GM19238 (cell line): ENCODE data around the gene DHRS12.

Experiments
- DNase-seq: peaks from one replicate; pipeline ENCODE4 v3.0.0; 2011; ENCODE audit warnings: low spot score; ENCODE audit not compliant: insufficient read length

DHRS12 gene

GRCh38 chr13:51783428-51784094 lies 20.4 kb downstream of the DHRS12 start:
- no peak for DNase-seq

DNA sequence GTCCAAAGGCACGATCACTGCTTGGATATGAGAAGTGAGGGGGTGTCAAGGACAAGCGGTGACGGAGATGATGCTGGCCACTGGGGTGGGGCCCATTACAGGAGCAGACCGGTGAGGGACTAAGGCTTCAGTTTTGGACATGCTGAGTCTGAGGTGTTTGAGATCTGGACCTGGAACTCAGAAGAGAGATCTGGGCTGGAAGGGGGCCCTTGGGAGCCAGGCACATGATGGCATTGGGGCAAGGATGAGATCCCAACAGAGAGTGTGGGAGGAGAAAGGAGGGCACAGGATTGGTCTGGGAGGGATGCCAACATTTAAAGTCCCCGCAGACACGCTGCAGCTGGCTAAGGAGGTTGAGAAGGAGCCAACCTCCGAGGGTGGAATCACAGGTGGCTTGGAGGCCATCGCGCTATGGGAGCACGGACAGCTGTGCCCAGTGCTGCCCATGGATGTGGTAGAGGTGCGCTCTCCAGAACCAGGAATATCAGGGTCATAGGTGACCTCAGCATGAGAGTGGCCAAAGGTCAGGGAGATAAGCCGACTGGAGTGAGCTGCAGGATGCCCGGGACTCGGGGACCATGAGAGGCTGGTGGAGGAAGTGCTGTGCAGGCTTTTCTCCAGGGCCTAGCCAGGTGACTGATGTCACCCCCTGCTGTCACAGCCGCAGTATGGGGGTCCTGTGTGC lies 21.8 kb downstream of the DHRS12 start:
- DNase-seq, result no peak

DNA sequence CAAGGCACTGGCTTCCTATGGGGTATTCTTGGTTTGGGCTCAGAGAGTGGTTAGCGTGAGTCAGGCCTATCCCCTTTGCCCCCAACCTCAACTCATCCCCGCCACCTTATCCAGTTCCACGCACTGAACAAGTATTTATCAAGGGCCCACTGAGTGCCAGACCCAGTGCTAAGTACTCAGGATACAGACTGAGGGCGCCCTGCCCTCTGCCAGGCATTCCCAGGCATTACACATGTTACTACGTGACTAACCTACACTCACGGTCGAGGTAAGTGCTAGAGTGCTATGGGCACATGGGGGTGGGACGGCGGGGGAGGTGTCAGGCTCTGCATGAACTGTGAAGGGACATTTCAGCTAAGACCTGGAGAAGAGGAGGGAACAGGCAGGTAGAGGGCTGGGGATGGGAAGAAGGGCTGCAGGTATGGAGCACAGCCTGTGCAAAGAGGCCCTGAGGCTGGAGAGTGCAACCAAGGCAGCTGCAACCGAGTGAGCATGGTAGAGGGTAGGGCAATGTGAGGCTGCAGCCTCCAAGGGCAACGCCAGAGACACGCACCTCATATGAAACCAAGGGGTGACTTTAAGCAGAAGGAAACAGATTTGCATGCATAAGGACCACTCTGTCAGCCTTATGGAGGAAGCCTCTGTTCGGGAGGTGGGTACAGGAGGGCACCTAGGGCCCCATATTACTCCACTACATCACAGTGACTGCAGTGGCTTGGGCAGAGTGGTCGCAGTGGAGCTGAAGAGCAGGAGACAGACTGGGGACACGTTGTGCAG lies 22.5 kb downstream of the DHRS12 start:
- DNase-seq, result no peak

- DNase-seq, result no peak
Observed at GRCh38 chr13:51780099-51780498, 23.9 kb downstream of the DHRS12 start.

- no peak for DNase-seq
Observed at GRCh38 chr13:51778392-51778791, 25.6 kb downstream of the DHRS12 start.

GRCh38 chr13:51777921-51778320 lies 26.0 kb downstream of the DHRS12 start:
- DNase-seq, result no peak

GRCh38 chr13:51776179-51776578 lies 27.8 kb downstream of the DHRS12 start:
- no peak for DNase-seq

- no peak for DNase-seq
Observed at GRCh38 chr13:51773515-51773914, 30.4 kb downstream of the DHRS12 start.

DNA sequence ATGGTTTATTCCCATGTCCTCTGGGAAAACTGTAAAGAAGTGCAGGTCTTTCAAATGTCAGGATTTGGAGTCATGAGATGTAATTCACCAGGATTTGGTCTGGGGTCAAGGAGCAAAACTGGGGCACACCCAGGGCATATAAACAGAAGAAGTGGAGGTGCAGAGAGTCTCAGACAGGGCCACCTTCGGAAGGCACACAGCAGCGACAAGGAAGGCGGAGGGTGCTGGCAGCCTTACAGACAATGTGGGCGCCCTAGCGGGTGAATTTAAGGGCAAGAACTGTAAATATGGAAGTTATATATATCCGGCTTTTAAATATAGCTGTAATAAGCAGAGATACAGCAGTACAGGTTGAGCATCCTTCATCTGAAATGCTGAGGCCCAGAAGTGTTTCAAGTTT lies 31.2 kb downstream of the DHRS12 start:
- no peak for DNase-seq

GRCh38 chr13:51772105-51772455 lies 31.9 kb downstream of the DHRS12 start:
- no peak for DNase-seq

DNA sequence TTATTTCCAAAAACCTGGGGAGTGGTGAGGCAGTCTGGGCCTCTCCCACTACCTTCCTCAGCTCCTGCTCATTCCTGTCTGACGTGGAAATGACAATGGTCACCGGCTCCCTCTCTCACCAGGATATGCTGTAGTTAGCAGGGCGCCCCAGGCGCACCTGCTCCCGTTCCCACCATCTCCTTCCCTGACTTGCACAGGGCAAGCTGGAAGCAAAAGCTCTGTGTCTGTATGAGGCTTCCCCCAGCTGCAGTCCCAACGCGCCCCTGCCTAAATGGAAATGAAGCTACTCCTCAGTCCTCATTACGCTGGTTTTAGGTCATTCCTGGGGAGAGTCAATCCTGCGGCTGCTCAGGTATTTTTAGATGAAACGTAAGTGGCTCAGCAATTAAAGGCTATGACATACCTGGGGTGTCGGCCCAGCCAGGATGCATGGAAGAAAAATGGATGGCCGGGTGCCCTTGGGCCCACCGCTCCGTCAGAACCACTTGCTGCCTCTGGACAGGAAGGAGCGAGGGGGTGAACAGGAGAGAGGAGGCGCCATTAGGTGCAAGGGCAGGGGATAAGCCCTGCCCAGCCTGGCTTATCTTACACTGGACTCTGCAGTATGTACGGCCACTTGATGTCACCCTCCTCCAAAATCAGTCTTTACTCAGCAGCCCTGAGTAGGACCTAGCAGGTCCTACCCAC lies 32.4 kb downstream of the DHRS12 start:
- no peak for DNase-seq

DNA sequence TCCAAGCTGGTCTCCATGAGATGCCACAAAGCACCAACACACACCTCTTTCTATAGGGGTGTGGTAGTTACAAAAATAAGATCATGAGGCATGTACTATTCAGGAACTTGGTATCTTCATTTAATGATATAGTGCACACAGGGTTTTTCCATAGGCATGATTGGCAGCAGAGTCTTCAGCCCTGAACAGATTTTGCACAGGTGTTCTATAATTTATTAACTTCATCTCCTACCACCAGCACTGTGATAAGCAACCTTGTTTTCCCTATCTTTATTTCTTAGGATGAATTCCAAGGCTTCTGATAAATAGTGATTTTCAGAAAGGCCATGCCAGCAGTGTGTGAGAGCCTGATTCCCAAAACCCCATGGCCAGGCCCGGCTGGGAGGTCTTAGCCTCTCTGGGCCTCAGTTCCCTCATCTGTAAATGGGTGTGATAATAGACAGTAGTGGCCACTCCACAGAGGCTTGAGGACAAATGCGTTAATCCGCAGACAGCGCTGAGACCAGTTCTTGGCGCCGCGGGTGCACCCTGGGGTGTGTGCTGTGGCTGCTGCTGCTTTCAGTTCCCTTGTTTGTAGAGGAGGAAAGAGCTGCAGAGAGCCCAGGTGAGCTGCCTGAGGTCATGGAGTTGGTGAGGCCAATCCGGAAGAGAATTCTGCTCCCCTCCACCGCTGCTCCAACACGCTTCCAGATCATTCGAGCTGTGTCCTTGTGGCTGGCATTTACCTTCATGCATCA lies 33.1 kb downstream of the DHRS12 start:
- DNase-seq, result no peak

DNA sequence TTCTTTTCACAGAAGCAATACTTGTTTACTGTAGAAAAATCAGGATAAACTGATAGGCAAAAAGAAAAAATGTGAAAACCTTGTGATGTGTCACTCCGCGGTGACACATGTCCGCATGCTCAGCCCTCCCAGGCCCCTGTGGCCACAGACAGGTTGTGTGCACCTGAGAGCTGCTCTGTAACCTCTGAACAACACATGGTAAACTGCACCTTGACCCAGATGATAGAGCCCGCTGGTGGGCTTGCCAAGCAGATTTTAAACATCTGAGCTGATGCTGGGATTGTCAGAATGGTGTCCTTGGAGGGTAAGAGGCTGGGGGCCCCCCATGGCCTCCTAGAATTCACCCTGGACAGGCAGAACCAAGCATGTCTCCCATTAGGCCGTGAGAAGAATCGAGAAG lies 33.8 kb downstream of the DHRS12 start:
- DNase-seq, result no peak

- DNase-seq, result no peak
Observed at GRCh38 chr13:51769455-51770127, 34.4 kb downstream of the DHRS12 start.

- no peak for DNase-seq
Observed at GRCh38 chr13:51768976-51769375, 35.0 kb downstream of the DHRS12 start.

DNA sequence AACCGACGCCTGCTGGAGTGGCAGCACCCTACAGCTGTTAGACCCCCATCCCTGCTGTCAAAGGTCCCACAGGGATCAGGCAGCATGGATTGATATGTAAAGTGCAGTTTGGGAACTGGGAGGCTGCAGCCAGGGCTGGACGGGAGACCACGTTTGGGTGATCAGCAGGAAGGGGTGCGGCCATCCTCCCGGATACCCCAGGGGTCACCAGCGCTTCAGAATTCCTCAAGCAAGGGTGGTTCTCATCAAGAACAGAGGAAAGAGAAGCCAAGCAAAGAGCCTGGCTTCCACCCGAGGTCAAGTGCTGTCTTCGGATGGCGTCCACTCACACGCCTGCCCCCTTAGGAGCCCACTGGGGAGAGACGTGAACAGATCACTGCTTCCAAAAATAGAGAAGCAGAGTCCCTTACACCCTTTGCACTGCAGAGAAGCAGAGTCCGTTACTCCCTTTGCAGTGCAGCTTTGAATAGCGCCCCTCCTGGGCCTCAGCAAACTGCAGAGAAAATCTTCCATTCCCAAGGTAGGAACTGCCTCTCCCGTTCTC lies 35.5 kb downstream of the DHRS12 start:
- no peak for DNase-seq

GRCh38 chr13:51767100-51767499 lies 36.9 kb downstream of the DHRS12 start:
- no peak for DNase-seq

- no peak for DNase-seq
Observed at GRCh38 chr13:51765142-51765515, 38.8 kb downstream of the DHRS12 start.

GRCh38 chr13:51764184-51765141 lies 39.5 kb downstream of the DHRS12 start:
- DNase-seq, result peak; percentile 57
